Measurements from ENCODE around the gene PPAT.
"Not testable (repeated sequence)": the region's sequence is repeated elsewhere in the genome, so short reads cannot be mapped to it uniquely, and the experiment has no call there.

The PPAT gene

GRCh38 chr4:56375458-56375857 lies 60.0 kb downstream of the PPAT start:
- no peak for DNase-seq (ENCODE audit: low spot score)

- DNase-seq (ENCODE audit: low spot score), result no peak
These were observed 60.5 kb downstream of the PPAT start for GRCh38 chr4:56374956-56375355.

GRCh38 chr4:56372774-56373173 lies 62.6 kb downstream of the PPAT start:
- no peak for DNase-seq (ENCODE audit: low spot score)

DNA sequence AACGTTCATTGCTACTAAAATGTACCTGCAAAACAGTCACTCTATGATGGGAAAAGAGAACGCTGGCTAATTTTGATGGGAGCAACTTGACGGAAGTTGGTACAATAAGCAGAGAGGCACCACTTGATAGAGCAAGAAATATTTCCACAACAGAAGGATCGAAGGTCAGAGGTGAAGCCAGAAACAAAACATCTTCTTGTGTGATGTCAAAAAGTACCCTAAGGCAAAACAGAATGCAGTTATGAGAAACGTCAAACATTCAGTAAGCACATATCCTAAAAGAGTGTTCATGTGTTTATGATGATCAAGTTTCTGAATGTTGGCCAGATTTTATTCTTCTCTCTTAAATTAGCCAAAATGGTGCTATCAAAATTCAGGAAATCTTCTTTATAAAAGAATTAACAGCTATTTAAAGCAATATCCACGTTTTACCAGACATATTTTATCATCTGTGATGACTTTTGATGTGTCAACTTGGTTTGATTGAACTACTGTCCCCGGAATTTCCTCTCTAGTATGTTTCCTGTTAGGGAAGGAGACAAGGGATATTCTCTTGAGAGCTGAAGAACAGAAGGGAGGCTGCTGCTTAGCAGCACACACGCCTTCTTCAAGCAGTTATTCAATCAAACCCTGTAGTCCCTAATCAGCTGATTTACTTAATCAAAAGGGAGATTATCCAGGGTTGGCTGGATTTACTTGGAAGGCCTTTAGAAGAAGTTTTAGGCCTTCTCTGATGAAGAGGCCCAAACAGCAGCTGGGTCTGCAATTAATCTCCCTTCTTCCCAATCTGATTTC lies 63.8 kb downstream of the PPAT start:
- no peak for DNase-seq (ENCODE audit: low spot score)

DNA sequence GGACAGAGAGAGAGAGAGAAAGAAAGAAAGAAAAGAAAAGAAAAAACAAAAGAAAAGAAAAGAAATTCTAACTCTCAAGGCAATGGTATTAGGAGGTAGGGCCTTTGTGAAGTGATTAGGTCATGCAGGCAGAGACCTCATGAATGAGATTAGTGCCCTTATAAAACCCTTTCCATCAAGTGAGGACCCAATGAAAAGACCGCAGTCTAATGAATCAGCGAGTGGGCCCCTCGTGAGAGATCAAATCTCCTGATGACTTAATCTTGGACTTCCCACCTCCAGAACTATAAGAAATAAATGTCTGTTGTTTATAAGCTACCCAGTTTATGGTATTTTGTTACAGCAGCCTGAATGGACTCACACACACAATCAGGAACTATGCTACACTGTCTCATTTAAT lies 65.0 kb downstream of the PPAT start:
- DNase-seq (ENCODE audit: low spot score), result no peak

GRCh38 chr4:56362981-56363380 lies 72.4 kb downstream of the PPAT start:
- DNase-seq (ENCODE audit: low spot score), result not testable (repeated sequence)

DNA sequence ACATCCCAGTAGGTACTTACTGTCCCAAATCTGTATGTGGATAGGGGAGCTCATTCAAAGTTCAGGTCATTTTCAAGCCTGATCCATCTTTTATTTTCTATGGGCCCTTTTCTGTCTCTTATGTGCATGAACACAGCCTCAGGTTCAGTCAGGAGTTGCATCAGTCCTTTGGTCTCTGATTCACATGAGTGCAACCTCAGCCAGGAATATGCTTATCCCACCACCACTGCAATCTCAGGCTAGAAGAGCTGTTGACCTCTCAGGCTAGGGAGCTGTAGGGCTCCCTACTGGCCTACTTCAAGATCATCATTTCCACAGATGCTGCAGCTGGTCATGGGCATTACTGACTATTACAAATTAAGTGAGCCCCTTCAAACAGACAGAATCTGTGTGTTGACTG lies 75.3 kb downstream of the PPAT start:
- no peak for DNase-seq (ENCODE audit: low spot score)

DNA sequence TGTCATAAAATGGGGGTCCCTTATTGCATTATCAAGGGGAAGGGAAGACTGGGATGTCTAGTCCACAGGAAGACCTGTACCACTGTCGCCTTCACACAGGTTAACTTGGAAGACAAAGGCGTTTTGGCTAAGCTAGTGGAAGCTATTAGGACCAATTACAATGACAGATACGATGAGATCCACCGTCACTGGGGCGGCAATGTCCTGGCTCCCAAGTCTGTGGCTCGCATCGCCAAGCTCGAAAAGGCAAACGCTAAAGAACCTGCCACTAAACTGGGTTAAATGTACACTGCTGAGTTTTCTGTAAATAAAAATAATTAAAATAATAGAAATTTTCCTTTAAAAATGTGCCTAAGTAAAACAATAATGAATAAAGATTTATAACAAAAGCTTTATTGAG lies 78.8 kb downstream of the PPAT start:
- no peak for DNase-seq (ENCODE audit: low spot score)

DNA sequence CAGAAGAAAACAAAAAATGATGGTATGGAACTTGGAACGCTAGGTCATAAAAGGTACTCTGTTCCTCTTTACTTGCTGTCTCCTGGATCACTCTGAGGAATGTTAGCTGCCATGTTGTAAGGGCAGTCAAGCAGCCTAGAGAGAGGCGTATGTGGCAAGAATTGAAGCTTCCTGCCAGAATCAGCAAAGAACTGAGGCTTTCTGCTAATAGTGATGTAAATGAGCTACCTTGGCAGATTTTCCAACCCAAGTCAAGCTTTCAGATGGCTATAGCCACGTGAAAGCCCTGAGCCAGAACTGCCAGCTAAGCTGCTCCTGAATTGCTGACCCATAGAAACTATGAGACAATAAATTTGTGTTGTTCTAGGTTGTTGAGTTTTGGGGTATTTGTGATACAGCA lies 86.8 kb downstream of the PPAT start:
- DNase-seq (ENCODE audit: low spot score), result no peak

DNA sequence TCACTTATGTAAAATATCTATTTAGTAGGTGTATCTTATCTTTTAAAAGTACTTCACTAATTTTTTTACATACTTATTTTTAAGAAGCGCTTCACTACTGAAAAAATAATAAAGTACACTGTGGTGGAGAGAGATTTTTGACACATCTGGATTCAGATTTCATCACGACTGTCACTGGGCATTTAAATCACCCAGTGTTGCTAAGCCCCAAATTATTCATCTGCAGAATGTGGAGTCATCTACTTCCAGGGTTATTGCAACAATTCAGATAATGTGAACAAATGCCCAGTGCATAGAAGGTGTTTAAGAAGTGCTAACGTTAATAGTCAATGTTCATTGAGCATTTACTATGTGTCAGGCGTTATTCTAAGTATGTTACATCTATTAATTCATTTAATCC lies 90.0 kb downstream of the PPAT start:
- no peak for DNase-seq (ENCODE audit: low spot score)
